H9 (cell line): Measurements from ENCODE around the gene ANKRD34B. TPM values are rescaled to one million over a fixed set of nuclear protein-coding genes. Genes with fewer than 3 reads are reported as not detected.

ENCODE experiments used
- DNase-seq: peaks from one replicate; pipeline ENCODE4 v3.0.0-alpha.2; 2017
- H2AFZ ChIP-seq: one replicate; pipeline ENCODE4 v1.6.1; 2013; ENCODE audit warnings: mild to moderate bottlenecking, low read length, control low read depth, moderate library complexity
- H2AK5ac ChIP-seq: 2 replicates; pipeline ENCODE4 v1.6.1; 2013; ENCODE audit warnings: low read length, control low read depth, mixed read lengths; ENCODE audit not compliant: insufficient read length
- H2BK120ac ChIP-seq: one replicate; pipeline ENCODE4 v1.6.1; 2013; ENCODE audit warnings: low read depth, mild to moderate bottlenecking, low read length, control low read depth, inconsistent platforms; ENCODE audit not compliant: poor library complexity, severe bottlenecking
- H2BK12ac ChIP-seq: 2 replicates; pipeline ENCODE4 v1.6.1; 2013; ENCODE audit warnings: low read length, control low read depth, mixed read lengths, low read depth; ENCODE audit not compliant: insufficient read length
- H2BK15ac ChIP-seq: 2 replicates; pipeline ENCODE4 v1.6.1; 2013; ENCODE audit warnings: low read depth, low read length, control low read depth
- H2BK20ac ChIP-seq: one replicate; pipeline ENCODE4 v1.6.1; 2013; ENCODE audit warnings: low read depth, mild to moderate bottlenecking, low read length, control low read depth, inconsistent platforms; ENCODE audit not compliant: poor library complexity, severe bottlenecking
- H2BK5ac ChIP-seq: 2 replicates; pipeline ENCODE4 v1.6.1; 2013; ENCODE audit warnings: low read length, control low read depth, mixed read lengths; ENCODE audit not compliant: insufficient read length
- H3K14ac ChIP-seq: 2 replicates; pipeline ENCODE4 v1.6.1; 2013; ENCODE audit warnings: low read length, control low read depth; ENCODE audit not compliant: insufficient read depth
- H3K18ac ChIP-seq: 2 replicates; pipeline ENCODE4 v1.6.1; 2013; ENCODE audit warnings: low read depth, mild to moderate bottlenecking, mixed read lengths, low read length, control low read depth; ENCODE audit not compliant: insufficient read length
- H3K23ac ChIP-seq: 2 replicates; pipeline ENCODE4 v1.6.1; 2013; ENCODE audit warnings: low read length, control low read depth, mixed read lengths, low read depth; ENCODE audit not compliant: insufficient read length
- H3K23me2 ChIP-seq: 2 replicates; pipeline ENCODE4 v1.6.1; 2013; ENCODE audit warnings: low read depth, mild to moderate bottlenecking, mixed read lengths, low read length, control low read depth; ENCODE audit not compliant: insufficient read length, poor library complexity, severe bottlenecking
- H3K27ac ChIP-seq: 2 replicates; pipeline ENCODE4 v1.5.1; 2013; ENCODE audit warnings: low read length, control low read depth, mixed read lengths, low read depth; ENCODE audit not compliant: insufficient read length
- H3K27me3 ChIP-seq: 2 replicates; pipeline ENCODE4 v1.6.1; 2013; ENCODE audit warnings: low read length, control low read depth, inconsistent platforms; ENCODE audit not compliant: insufficient read depth
- H3K4ac ChIP-seq: 2 replicates; pipeline ENCODE4 v1.6.1; 2013; ENCODE audit warnings: low read depth, mild to moderate bottlenecking, control low read depth, inconsistent platforms, low read length, moderate library complexity
- H3K4me1 ChIP-seq: 2 replicates; pipeline ENCODE4 v1.6.1; 2013; ENCODE audit warnings: low read length, control low read depth, inconsistent platforms; ENCODE audit not compliant: insufficient read depth
- H3K4me2 ChIP-seq: 2 replicates; pipeline ENCODE4 v1.6.1; 2013; ENCODE audit warnings: low read length, control low read depth, mixed read lengths; ENCODE audit not compliant: insufficient read length, insufficient read depth
- H3K56ac ChIP-seq: 2 replicates; pipeline ENCODE4 v1.6.1; 2013; ENCODE audit warnings: low read depth, mild to moderate bottlenecking, mixed read lengths, low read length, control low read depth; ENCODE audit not compliant: insufficient read length
- H3K79me1 ChIP-seq: 2 replicates; pipeline ENCODE4 v1.6.1; 2013; ENCODE audit warnings: low read depth, mild to moderate bottlenecking, moderate library complexity, low read length, control low read depth, inconsistent platforms; ENCODE audit not compliant: insufficient read depth, poor library complexity, severe bottlenecking
- H3K79me2 ChIP-seq: 2 replicates; pipeline ENCODE4 v1.6.1; 2013; ENCODE audit warnings: low read length, control low read depth, inconsistent platforms; ENCODE audit not compliant: insufficient read depth
- H3K9ac ChIP-seq: 2 replicates; pipeline ENCODE4 v1.6.1; 2013; ENCODE audit warnings: low read length, control low read depth, mixed read lengths; ENCODE audit not compliant: insufficient read length; ENCODE audit errors: extremely low read depth
- H3K9me3 ChIP-seq: one replicate; pipeline ENCODE4 v1.6.1; 2013; ENCODE audit warnings: low read depth, low read length, inconsistent platforms; ENCODE audit not compliant: control insufficient read depth
- H3T11ph ChIP-seq: one replicate; pipeline ENCODE4 v1.6.1; 2013; ENCODE audit warnings: mild to moderate bottlenecking, low read length, control low read depth, inconsistent platforms
- H4K20me1 ChIP-seq: one replicate; pipeline ENCODE4 v1.6.1; 2013; ENCODE audit not compliant: control insufficient read depth, insufficient read length, insufficient read depth
- H4K5ac ChIP-seq: 2 replicates; pipeline ENCODE4 v1.6.1; 2013; ENCODE audit warnings: low read depth, mild to moderate bottlenecking, mixed read lengths, low read length, control low read depth; ENCODE audit not compliant: insufficient read length
- H4K8ac ChIP-seq: replicated peaks from 2 replicates; pipeline ENCODE4 v1.6.1; 2013; ENCODE audit warnings: low read length, control low read depth, mixed read lengths, low read depth; ENCODE audit not compliant: insufficient read length
- H4K91ac ChIP-seq: 2 replicates; pipeline ENCODE4 v1.6.1; 2013; ENCODE audit warnings: low read depth, mild to moderate bottlenecking, moderate library complexity, mixed read lengths, low read length, control low read depth; ENCODE audit not compliant: insufficient read length
- H3K27ac Mint-ChIP-seq, 3 experiments: 2 replicates in 2 of 3; 3 replicates in 1 of 3; pipeline ENCODE4 v1.8.0; 2020 to 2021; ENCODE audit warnings: mixed read lengths in 3 of 3, mild to moderate bottlenecking in 1 of 3, moderate library complexity in 1 of 3
- H3K27me3 Mint-ChIP-seq: 2 replicates; pipeline ENCODE4 v1.8.0; 2021; ENCODE audit warnings: low read depth, mild to moderate bottlenecking, moderate library complexity, mixed read lengths
- H3K36me3 Mint-ChIP-seq, 3 experiments: 2 replicates in 2 of 3; 3 replicates in 1 of 3; pipeline ENCODE4 v1.8.0; 2020 to 2021; ENCODE audit warnings: low read depth in 3 of 3, mixed read lengths in 3 of 3; ENCODE audit not compliant: insufficient read depth in 1 of 3
- H3K4me1 Mint-ChIP-seq, 2 experiments: 2 replicates each; pipeline ENCODE4 v1.8.0; 2020; ENCODE audit warnings: mixed read lengths in 2 of 2
- H3K4me3 Mint-ChIP-seq, 2 experiments: 2 replicates in 1 of 2; 3 replicates in 1 of 2; pipeline ENCODE4 v1.8.0; 2020 to 2021; ENCODE audit warnings: mild to moderate bottlenecking in 2 of 2, mixed read lengths in 2 of 2, moderate library complexity in 1 of 2
- H3K9me3 Mint-ChIP-seq, 2 experiments: 2 replicates in 1 of 2; 3 replicates in 1 of 2; pipeline ENCODE4 v1.8.0; 2020; ENCODE audit warnings: mild to moderate bottlenecking in 2 of 2, mixed read lengths in 2 of 2, moderate library complexity in 1 of 2
- CTCF ChIP-seq: fragments of 200-600 bp; sonication (generic); conservative IDR thresholded peaks from 3 replicates; pipeline ENCODE4 v1.8.0; 2021; ENCODE audit warnings: antibody characterized with exemption, mild to moderate bottlenecking
- WGBS: extraction: QIAGEN DNeasy Blood & Tissue Kit; methylation state at CpG from one replicate; pipeline ENCODE4 v1.1.7; 2013; ENCODE audit warnings: missing lambda C conversion rate, low lambda C conversion rate, mixed read lengths; ENCODE audit not compliant: insufficient read length; ENCODE audit errors: extremely low coverage; 5-methylcytosine and 5-hydroxymethylcytosine counted together
- total RNA-seq: library from RNA; stranded (reverse); gene quantifications from 2 replicates; pipeline ENCODE4 v1.2.1, GENCODE V29; 2021

The ANKRD34B gene
- total RNA-seq, 1 experiment from 2014 or later: 0.72 TPM

- H2BK120ac ChIP-seq: no peak overlapping the region
- Mint-ChIP-seq H3K36me3 (peaks cover 0 to 1% (median 0%) of the 10 kb centered on the region in 3 experiments; a peak in 3 of 7 replicates), H3K4me3 (peak overlapping the region in 1 of 2 experiments; percentile 3; a peak in 1 of 5 replicates), H3K27me3 (peaks cover 82% of the 10 kb centered on the region), H3K4me1 (peaks cover 12 to 20% of the 10 kb centered on the region in 2 experiments), H3K27ac (no peak overlapping the region), H3K9me3 (peaks cover 0 to 2% of the 10 kb centered on the region in 2 experiments; a peak in 1 of 5 replicates)
- no peak overlapping the region for H3K56ac ChIP-seq
- H4K5ac ChIP-seq: no peak overlapping the region
- H3K27me3 ChIP-seq: peaks cover 9% of the 10 kb centered on the region; the same call in 1 of the 2 replicates
- H3K23ac ChIP-seq: no peak overlapping the region
- H3K23me2 ChIP-seq: peaks cover 11% of the 10 kb centered on the region
- H3K18ac ChIP-seq: no peak overlapping the region
- no CpG with 5 or more reads among the region's 5 CpGs for WGBS
- no peak overlapping the region for H2BK15ac ChIP-seq
- no peaks in the 10 kb centered on the region for H3K9me3 ChIP-seq
- H2BK5ac ChIP-seq: no peak overlapping the region
- no peak for TF ChIP-seq CTCF
- H3K4me2 ChIP-seq: no peak overlapping the region
- H2AFZ ChIP-seq: no peak overlapping the region
- no peak overlapping the region for H2BK12ac ChIP-seq
- no peak overlapping the region for H4K91ac ChIP-seq
- H3K4ac ChIP-seq: no peak overlapping the region
- no peak for DNase-seq
- no peaks in the 10 kb centered on the region for H3K79me2 ChIP-seq
- H2AK5ac ChIP-seq: no peak overlapping the region
- H4K8ac ChIP-seq: no peak overlapping the region
- no peaks in the 10 kb centered on the region for H3K79me1 ChIP-seq
- H4K20me1 ChIP-seq: no peaks in the 10 kb centered on the region
- H3K14ac ChIP-seq: no peak overlapping the region
- H3T11ph ChIP-seq: no peak overlapping the region
- peaks cover 3% of the 10 kb centered on the region; the same call in 1 of the 2 replicates for H3K4me1 ChIP-seq
- no peak overlapping the region for H3K27ac ChIP-seq
- no peak overlapping the region for H2BK20ac ChIP-seq
- no peak overlapping the region for H3K9ac ChIP-seq
Observed at GRCh38 chr5:80566711-80567259, 3.3 kb downstream of the ANKRD34B start.
